Measurements from ENCODE around the gene CDH13. TPM values are rescaled to one million over a fixed set of nuclear protein-coding genes. Genes with fewer than 3 reads are reported as not detected.

Gene CDH13
- total RNA-seq, 2 donors from 2014 or later, result 228 to 280 TPM

DNA sequence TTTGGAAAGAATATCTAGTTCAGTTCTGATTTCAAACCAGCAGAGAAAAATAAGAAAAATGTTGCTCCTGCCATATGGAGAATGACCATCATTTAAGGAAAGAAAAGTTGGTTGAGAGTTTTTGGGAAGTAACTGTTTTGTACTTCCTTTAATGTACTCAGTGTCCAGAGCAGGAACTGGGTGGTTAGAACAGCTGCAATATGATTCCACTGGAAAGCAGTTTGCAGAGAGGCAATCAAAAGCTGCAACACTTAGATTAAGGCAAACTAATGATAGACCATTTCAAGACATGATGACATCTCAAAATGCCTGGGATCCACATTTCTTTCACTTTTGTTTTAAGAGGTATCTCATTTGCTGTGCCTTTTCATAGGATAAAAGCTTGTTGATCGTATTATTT lies 867.7 kb downstream of the CDH13 start:
- no peak for DNase-seq (ENCODE audit: low spot score)
- Histone ChIP-seq H3K27me3 (replicated peaks; ENCODE audit: insufficient read depth) (no peaks in the 10 kb centered on the region), H3K27ac (no peak overlapping the region), H3K36me3 (no peaks in the 10 kb centered on the region), H3K4me1 (ENCODE audit: control insufficient read depth in 1 of 2, low read depth in 2 of 2) (peaks cover 0 to 4% of the 10 kb centered on the region in 2 donors), H3K4me3 (no peak overlapping the region), H3K9me3 (no peaks in the 10 kb centered on the region)
- ATAC-seq (ENCODE audit: insufficient number of reproducible peaks, low FRiP score, low read depth), result no peak
- TF ChIP-seq, protein P1, sequence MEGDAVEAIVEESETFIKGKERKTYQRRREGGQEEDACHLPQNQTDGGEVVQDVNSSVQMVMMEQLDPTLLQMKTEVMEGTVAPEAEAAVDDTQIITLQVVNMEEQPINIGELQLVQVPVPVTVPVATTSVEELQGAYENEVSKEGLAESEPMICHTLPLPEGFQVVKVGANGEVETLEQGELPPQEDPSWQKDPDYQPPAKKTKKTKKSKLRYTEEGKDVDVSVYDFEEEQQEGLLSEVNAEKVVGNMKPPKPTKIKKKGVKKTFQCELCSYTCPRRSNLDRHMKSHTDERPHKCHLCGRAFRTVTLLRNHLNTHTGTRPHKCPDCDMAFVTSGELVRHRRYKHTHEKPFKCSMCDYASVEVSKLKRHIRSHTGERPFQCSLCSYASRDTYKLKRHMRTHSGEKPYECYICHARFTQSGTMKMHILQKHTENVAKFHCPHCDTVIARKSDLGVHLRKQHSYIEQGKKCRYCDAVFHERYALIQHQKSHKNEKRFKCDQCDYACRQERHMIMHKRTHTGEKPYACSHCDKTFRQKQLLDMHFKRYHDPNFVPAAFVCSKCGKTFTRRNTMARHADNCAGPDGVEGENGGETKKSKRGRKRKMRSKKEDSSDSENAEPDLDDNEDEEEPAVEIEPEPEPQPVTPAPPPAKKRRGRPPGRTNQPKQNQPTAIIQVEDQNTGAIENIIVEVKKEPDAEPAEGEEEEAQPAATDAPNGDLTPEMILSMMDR (IDR thresholded peaks at IDR 0.05), result no peak

DNA sequence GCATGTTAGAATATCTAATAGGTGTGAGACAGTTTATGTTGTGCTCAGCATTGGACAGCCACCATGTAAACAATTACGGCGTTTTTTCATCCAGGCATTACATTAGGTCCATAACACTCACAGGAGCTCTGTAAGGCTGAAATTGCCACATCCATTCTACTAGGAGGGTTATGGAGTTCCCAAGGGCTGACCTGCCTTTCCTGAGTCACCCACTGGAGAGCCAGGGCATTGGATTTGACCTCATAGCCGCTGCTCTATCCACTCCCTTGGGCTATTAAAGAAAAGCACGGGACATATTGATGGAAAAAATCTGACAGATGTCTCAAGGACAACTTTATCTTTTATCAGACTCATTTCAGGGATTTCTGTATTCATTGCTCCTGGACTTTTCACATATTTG lies 874.7 kb downstream of the CDH13 start:
- Histone ChIP-seq H3K9me3 (no peaks in the 10 kb centered on the region), H3K36me3 (no peaks in the 10 kb centered on the region), H3K27me3 (replicated peaks; ENCODE audit: insufficient read depth) (no peaks in the 10 kb centered on the region), H3K4me3 (no peak overlapping the region), H3K27ac (no peak overlapping the region), H3K4me1 (ENCODE audit: control insufficient read depth in 1 of 2, low read depth in 2 of 2) (no peaks in the 10 kb centered on the region)
- DNase-seq (ENCODE audit: low spot score) (no peak), ATAC-seq (ENCODE audit: insufficient number of reproducible peaks, low FRiP score, low read depth) (no peak)
- TF ChIP-seq, protein P1 (IDR thresholded peaks at IDR 0.05), result no peak

DNA sequence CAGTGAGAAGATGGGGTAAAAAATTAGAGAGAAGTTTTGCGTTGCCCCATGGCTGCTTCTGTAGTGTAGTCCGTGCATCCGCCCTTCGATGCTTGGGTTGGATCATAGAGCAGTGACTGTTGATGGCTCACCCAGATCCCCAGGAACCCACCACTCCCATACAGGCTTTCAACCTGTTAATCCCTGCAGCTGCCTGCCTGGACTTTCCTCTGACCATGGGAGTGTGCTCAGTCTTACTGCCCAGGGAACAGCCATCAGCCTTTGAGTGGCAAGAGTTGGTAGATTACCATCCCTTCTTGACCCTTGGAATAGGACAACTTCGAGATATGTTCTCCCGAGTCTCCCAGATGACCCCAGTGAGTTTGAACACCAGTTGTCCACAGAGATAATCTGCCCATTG lies 881.5 kb downstream of the CDH13 start:
- ATAC-seq (ENCODE audit: insufficient number of reproducible peaks, low FRiP score, low read depth) (no peak), DNase-seq (ENCODE audit: low spot score) (no peak)
- Histone ChIP-seq H3K4me3 (no peak overlapping the region), H3K27ac (no peak overlapping the region), H3K27me3 (replicated peaks; ENCODE audit: insufficient read depth) (no peaks in the 10 kb centered on the region), H3K4me1 (ENCODE audit: control insufficient read depth in 1 of 2, low read depth in 2 of 2) (no peaks in the 10 kb centered on the region), H3K36me3 (no peaks in the 10 kb centered on the region), H3K9me3 (no peaks in the 10 kb centered on the region)
- TF ChIP-seq, protein P1 (IDR thresholded peaks at IDR 0.05), result no peak

DNA sequence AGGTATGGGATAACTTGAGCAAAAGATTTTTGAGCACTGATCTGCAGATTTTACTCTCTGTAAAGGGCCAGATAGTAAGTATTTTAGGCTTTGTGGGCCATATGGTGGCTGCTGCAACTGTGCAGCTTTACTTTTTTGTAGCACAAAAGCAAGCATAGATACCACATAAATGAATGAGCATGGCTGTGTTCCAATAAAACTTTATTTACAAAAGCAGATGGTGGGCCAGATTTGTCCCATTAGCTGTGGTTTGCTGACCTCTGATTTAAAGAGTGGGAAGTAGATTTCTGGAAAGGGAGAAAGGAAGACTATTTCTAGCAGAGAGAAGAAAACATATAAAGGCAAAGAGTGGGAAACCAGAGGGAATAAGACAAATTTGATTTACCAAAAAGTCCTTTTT lies 882.5 kb downstream of the CDH13 start:
- no peaks in the 10 kb centered on the region for H3K9me3 ChIP-seq
- ATAC-seq (ENCODE audit: insufficient number of reproducible peaks, low FRiP score, low read depth) (no peak), DNase-seq (ENCODE audit: low spot score) (no peak)
- H3K4me3 ChIP-seq, result no peak overlapping the region
- H3K27ac ChIP-seq, result no peak overlapping the region
- TF ChIP-seq, protein P1 (IDR thresholded peaks at IDR 0.05), result no peak
- no peaks in the 10 kb centered on the region for H3K27me3 ChIP-seq (replicated peaks; ENCODE audit: insufficient read depth)
- H3K4me1 ChIP-seq (ENCODE audit: control insufficient read depth in 1 of 2, low read depth in 2 of 2), result no peaks in the 10 kb centered on the region
- H3K36me3 ChIP-seq, result no peaks in the 10 kb centered on the region

DNA sequence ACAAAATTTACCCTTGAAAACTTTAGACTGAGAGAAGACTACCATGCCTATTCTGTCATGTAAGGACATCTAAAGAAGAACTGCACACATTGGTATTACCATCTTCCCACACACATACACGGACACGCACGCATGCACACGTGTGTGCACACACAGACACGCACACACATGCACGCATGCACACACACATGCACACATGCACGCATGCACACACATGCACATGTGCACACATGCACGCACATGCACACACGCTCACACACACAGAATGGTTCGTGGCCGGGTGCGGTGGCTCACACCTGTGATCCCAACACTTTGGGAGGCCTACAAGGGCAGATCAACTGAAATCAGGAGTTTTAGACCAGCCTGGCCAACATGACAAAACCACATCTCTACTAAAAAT lies 884.1 kb downstream of the CDH13 start:
- Histone ChIP-seq H3K36me3 (no peaks in the 10 kb centered on the region), H3K27ac (no peak overlapping the region), H3K27me3 (replicated peaks; ENCODE audit: insufficient read depth) (no peaks in the 10 kb centered on the region), H3K4me3 (no peak overlapping the region), H3K4me1 (ENCODE audit: control insufficient read depth in 1 of 2, low read depth in 2 of 2) (no peaks in the 10 kb centered on the region), H3K9me3 (no peaks in the 10 kb centered on the region)
- DNase-seq (ENCODE audit: low spot score) (no peak), ATAC-seq (ENCODE audit: insufficient number of reproducible peaks, low FRiP score, low read depth) (no peak)
- TF ChIP-seq, protein P1 (IDR thresholded peaks at IDR 0.05), result no peak
